HG03280 (cell line): Measurements from ENCODE around the gene RNASE8.
"Not testable (repeated sequence)": the region's sequence is repeated elsewhere in the genome, so short reads cannot be mapped to it uniquely, and the experiment has no call there.

Experiments used
- ATAC-seq: cut with Tn5 transposase; IDR thresholded peaks from one replicate; pipeline ENCODE4 v1.9.1; 2021; ENCODE audit warnings: mild to moderate bottlenecking, moderate library complexity; ENCODE audit not compliant: unreplicated experiment

RNASE8 gene, protein sequence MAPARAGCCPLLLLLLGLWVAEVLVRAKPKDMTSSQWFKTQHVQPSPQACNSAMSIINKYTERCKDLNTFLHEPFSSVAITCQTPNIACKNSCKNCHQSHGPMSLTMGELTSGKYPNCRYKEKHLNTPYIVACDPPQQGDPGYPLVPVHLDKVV

DNA sequence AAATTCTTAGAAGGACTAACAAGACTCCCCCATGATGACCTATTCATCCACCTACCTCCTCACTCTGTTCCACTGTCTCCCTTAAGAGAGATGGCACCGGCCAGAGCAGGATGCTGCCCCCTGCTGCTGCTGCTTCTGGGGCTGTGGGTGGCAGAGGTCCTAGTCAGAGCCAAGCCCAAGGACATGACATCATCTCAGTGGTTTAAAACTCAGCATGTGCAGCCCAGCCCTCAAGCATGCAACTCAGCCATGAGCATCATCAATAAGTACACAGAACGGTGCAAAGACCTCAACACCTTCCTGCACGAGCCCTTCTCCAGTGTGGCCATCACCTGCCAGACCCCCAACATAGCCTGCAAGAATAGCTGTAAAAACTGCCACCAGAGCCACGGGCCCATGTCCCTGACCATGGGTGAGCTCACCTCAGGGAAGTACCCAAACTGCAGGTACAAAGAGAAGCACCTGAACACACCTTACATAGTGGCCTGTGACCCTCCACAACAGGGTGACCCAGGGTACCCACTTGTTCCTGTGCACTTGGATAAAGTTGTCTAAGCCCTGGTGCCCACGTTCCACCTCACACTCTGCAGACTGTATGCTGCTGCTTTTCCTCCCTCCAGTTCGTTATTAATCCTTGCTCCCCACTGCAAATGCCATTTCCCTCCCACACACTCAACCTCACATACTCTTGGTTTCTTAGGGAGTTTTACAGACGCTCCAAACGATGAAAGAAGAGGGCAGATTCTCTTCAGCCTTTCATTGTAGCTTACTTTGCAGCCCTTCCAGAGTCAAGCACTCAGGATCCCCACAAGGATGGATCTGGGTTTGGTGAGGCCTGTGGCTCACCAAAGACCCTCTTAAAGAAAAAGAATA is at the start of gene RNASE8:
Gene RNASE8 (plus strand): TSS at position 20 of the 873 bp plus-strand sequence. CDS start 71 bp downstream, at position 91.
- ATAC-seq: no peak

- ATAC-seq: not testable (repeated sequence)
Observed at GRCh38 chr14:21009721-21010120, 47.9 kb upstream of the RNASE8 start.

DNA sequence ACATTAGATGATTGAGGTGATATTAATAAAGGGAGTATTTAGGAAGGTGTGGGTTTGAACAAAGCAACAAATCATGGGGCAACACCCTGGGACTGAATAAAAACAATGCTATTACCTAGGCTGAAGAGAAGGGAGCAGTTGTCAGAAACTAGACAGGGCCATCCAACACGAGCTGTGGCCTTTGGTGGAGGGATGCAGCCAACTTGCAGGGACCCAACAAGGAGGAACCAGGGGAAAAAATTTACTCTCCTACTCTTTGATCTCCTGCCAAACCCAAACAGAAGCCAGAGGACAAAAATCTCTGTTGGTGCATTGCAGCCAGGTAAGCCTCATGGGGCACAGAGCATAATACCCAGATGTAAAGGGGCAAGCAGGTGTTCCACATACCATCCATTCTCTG is 46.5 kb upstream of the RNASE8 start:
- no peak for ATAC-seq

DNA sequence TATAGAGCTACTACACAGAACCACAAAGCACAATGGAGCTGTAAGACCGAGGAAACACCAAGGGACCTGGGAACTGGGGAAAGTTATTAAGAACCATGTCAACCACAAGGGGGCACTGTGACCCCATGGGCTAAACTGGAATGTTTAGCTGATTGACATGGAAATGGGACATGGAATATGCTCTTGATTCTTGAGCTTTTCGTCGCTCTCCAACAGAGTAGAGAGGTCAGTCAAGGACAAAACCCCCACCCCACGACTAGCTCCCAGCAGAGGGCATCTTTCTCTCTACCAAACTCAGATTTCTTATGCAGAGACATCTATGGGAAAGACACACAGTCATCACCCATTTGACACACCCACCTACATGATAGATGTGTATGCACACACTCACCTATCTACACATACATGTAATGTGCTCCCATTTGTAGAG is 42.8 kb upstream of the RNASE8 start:
- ATAC-seq: no peak

DNA sequence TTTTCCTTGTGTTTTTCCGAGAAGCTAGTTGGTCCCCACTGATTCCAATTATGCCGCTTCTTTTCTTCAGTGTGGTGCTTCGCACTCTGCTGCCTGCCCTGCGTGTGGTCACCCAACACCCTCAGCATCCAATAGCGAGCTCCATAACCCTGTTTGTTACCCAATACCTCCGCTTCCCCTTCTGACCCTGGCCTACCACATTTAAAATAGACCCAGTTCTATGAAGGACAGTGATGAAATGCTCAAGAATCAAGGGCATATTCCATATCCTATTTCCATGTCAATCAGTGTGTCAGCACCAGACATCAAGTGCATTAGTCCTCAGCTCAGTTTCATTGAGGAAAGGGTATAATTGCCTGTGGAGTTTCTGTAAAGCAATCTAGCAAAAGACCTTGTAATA is 42.3 kb upstream of the RNASE8 start:
- no peak for ATAC-seq

- no peak for ATAC-seq
Observed at GRCh38 chr14:21016413-21017190, 41.0 kb upstream of the RNASE8 start.

DNA sequence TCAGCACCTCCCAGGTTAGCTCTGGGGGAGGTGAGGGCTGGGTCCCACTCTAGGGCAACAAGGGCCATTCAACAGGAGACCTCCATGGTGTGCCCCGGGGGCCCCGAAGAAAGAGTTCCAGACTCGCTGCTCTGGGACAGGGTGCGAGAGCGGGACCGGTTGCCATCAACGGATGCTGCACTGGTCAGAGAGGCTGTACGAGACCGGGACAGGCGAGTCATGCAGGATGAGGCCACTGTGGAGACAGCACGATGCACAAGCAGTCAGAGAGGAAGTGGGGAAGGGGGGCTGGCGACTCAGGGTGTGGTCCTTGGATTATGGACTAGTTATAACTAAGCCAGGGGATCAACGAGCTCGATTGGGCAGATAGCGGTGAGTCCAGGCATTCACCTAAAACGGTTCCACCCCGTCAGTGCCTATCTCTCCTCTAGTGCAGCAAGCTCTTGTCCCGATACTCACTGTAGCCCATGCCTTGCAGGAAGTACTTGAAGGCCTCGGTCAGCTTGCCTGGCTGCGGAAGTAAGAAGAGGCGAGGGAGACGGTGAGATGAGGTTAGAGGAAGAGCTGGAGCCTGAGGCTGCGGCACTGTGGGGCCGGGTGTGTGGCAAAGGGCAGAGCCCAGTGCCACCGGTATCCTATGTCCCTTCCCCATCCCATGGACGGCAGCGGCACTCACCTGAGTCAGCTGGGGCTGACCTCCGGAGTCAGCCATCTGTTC is 39.9 kb upstream of the RNASE8 start:
- ATAC-seq: no peak

DNA sequence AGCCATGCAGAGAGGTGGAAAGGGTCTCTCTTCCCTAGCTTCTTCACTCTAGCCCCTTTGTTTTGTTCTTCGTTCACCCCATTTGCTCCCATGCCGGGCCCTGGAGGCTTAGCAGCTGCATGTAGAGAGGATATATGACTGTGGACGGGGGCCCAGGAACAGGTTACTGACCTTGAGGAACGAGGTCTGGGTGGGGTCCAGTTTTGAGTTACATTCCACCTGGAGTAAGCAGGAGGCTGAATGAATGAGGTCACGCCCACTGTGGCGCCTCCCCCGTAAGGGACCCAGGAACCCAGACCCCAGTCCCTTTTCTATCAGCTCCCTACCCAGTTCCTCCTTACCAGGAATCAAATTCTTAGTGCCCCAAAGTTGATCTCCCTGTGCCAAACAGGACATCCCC is 39.3 kb upstream of the RNASE8 start:
- no peak for ATAC-seq

DNA sequence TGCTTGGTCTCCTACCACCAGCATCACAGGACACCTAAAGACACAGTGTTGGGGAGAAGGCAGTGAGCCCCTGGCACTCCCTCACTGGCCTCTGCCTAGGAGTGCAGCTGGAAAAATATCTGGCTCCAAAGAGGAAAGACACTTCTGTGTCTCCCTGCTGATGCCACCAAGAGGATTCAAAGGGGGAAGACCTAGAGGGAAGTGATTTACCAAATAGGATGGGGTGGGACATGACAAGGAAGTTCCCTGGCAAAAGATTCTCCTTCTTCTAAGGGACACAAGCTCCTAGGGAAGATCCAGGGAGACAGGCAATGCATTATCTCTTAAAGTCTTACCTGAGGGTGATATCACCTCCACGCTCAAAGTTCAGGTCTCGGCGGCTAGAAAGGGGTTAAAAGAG is 38.8 kb upstream of the RNASE8 start:
- no peak for ATAC-seq

DNA sequence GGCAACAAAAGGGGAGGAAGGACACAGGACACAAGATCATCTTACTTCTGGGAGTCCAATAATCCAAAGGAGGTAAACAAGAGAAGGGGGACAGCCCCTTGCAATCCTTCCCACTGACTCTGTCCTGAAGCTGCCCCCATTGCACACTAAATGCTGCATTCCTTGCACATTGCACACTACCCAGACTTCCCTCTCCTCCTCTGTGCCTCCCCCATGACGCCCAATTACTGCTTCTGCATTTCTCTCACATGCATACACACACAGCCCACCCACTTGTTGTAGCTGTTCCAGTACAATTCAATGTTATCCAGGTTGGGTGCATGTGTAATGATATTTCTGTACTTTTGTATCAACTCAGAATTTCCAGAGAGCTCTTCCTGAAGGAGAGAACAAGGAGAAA is 38.3 kb upstream of the RNASE8 start:
- ATAC-seq: no peak

DNA sequence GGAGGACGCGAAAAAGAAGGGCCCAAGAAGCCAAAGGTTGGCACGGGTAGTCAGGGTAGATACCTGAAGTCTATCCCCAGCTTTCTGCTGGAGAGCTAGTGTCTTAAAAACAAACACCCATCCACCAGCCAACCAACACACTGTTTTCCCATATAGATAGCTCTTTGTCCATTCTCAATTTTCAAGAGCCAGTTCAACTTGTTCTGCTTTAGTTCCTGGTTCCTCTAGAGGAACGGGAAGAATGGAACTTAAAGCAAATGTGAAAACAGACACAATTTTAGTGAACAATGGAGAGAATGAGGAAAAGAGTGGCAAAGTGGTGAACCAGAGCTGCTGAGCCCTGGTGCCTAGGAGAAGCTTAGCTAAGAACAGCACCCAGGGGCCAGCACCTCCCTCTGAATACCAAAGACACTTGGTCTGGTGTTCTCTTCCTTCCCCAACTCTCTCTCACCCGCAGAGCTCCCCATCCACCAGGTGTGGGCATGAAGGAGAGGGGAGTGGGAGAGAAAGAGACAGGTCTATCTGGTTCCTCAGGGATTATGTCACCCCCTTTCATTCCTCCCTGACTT is 36.6 kb upstream of the RNASE8 start:
- ATAC-seq: no peak

- ATAC-seq: no peak
Observed at GRCh38 chr14:21022686-21023085, 34.9 kb upstream of the RNASE8 start.

DNA sequence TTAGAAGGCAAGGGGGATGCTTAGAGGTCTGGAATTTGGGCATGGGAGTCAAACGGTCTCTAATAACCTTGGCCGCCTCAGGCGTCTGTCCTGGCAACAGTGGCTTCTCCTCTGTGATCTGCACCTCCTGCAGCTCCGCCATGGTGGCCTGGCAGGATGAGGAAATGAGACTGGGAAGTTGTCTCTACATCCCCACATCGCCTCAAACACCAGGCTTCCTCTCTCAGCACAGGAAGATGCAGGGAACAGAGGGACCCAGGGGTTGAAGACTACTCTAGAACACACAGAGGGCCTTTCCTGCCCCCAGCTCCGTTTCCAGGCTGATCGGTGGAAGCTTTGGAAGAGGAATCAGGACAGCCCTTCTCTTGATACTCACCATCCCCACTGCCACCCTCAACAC is 34.4 kb upstream of the RNASE8 start:
- no peak for ATAC-seq

GRCh38 chr14:21023817-21024584 is 33.6 kb upstream of the RNASE8 start:
- no peak for ATAC-seq

DNA sequence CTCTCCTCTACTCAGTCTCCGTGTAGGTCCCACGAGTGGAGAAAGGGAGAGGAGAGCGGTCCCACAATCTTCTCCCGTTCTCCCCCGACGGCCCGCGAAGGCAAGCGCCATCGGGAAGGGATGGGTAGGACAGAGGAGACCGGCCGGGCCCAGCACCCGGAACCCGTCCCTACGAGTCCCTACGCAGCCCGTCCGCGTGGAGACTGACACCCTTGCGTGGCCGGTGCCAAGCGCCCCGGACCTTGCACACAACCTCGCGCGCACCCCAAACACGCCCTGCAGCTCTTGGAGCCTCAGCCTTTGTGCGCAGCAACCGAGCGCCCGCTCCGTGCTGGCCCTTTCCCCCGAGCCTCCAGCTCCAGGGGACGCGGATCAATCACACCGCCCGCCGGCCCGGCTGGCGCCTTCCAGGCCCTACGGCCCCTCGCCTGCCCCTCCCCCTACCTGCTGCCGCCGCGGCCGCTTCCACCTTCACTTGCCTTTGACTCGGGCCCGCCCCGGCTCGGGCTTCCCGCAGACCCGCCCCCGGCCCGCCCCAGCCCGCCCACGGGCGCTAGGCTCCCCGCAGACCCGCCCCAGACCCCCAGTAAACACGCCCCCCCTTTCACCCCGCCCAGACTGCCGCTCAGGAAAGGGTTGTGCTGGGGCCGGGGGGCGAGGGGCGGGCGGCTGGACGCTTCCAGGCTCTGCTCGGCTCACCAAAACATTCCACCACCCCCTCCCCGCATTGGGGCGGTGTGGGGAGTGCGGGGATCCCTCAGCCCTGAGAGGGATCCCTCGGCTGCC is 32.8 kb upstream of the RNASE8 start, which contains the start of gene NDRG2:
Gene NDRG2 (minus strand): TSS at position 477 of the 786 bp plus-strand sequence. CDS start 1,746 bp downstream, outside the sequence.
- ATAC-seq: no peak

- ATAC-seq: no peak
Observed at GRCh38 chr14:21025371-21026273, 32.0 kb upstream of the RNASE8 start.

DNA sequence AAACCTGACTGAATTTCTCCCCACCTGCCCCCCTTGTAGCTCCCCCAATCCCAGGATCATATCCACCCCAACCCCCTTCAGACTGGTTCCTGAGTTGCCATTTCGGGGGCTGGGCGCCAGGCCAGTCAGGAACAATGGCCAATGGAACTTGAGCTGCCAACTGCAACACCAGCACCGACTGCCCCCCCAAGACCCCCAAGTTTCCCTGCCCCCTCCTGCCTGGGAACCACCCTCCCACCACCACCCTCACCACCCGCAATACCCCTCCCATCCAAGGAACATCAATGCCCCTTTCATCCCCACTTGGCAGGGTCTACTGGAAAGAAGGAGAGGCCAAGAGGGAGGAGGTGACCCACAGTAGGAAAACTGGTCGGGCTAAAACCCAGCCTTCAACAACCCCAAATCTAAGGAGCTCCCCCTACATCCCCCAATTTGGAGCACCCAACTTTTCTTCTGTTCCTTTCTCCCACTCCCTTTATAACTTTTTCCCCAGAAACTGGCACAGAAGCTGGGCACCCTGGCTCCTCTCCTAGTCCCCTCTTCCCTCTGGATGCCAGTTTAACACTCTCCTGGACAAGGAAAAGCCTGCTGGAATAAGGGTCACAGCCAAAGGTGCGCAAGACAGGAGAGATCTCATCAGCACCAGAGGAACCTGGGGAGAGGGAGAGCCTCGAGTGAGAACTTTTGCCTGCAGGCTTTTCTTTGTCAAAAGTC is 31.2 kb upstream of the RNASE8 start:
- ATAC-seq: no peak

DNA sequence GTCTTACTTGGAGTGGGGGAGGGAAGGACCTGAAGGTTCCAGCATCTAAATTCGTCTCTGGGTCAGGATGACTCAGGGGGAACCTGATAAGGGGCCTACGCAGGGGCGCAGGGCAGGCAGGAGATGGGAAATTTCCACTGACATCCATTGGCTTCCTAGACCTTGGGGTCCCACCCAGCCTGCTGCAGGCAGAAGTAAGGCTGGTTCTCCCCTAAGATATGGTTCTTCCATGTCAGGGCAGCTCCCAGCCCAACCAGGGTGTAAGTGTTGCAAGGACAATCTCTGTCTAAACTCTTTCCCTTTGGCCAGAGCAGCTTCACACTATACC is 30.7 kb upstream of the RNASE8 start:
- ATAC-seq: no peak
